Activated naive CD4-positive, alpha-beta T cell treated with anti-CD3 and anti-CD28 coated beads, Interleukin-2, amount 10 ng/mL, durations not matched to agents 7 days and 5 days (primary cell): Measurements from ENCODE around the gene A3GALT2.
"Not testable (repeated sequence)": the region's sequence is repeated elsewhere in the genome, so short reads cannot be mapped to it uniquely, and the experiment has no call there.

Experiments used
- CTCF ChIA-PET: fragments of 350-600 bp; sonication (Branson Sonifier 250); formaldehyde crosslinking; loops from one replicate; lab custom pipeline; 2021; ENCODE audit warnings: antibody characterized with exemption; lab: Charles Lee
- DNase-seq: peaks from one replicate; pipeline ENCODE4 v3.0.0-alpha.2; 2020
- H3K27ac Mint-ChIP-seq: one replicate; pipeline ENCODE4 v1.8.0; 2021; ENCODE audit warnings: mild to moderate bottlenecking, moderate library complexity, mixed read lengths
- H3K27me3 Mint-ChIP-seq: one replicate; pipeline ENCODE4 v1.8.0; 2021; ENCODE audit warnings: mild to moderate bottlenecking, mixed read lengths
- H3K36me3 Mint-ChIP-seq: one replicate; pipeline ENCODE4 v1.8.0; 2021; ENCODE audit warnings: mixed read lengths
- H3K4me1 Mint-ChIP-seq: one replicate; pipeline ENCODE4 v1.8.0; 2021; ENCODE audit warnings: mixed read lengths
- H3K4me3 Mint-ChIP-seq: one replicate; pipeline ENCODE4 v1.8.0; 2021; ENCODE audit warnings: mild to moderate bottlenecking, moderate library complexity, mixed read lengths
- H3K9me3 Mint-ChIP-seq: one replicate; pipeline ENCODE4 v1.8.0; 2021; ENCODE audit warnings: mixed read lengths

The A3GALT2 gene

DNA sequence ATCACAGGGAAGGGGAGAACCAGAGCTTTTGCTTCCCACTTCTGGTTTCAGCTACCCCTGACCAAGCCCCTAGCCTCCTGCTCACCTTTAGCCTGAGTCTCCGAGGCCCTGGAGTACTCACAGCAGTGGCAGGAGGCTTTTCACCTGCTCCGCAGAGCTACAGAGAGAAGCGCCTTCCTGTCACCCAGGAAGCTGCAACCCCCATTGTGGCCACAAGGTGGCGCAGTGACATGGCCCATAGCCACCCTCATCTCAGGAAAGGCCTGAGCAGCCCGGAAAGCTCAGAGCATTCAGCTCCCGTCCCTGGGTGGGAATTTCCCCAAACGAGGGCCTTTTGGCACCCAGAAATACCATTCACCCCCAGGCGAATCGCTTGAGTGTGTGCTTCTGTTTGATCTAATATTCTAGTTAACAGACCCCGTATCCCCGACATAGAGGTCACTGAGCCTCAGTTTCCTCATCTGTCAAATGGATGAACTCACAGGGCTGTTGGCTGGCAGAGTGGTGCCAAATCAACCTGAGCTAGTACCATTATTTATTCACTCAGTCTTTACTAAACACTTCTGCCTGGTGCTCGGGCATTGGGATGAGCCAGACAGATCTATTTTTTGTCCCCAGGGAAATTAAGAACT is 25.3 kb downstream of the A3GALT2 start:
- CTCF ChIA-PET = interaction anchor here (0.6 to 7.5 kb wide), 34 partner anchors 9 to 583 kb away, joined by 3 to 108 read pairs (median 4); partner anchors contain the start of genes A3GALT2, PHC2 and ZSCAN20
- no peak overlapping the region for H3K4me3 Mint-ChIP-seq
- peak; percentile 93 for DNase-seq
- no peaks in the 10 kb centered on the region for H3K27me3 Mint-ChIP-seq
- H3K9me3 Mint-ChIP-seq = no peaks in the 10 kb centered on the region
- H3K36me3 Mint-ChIP-seq = peaks cover 27% of the 10 kb centered on the region
- no peak overlapping the region for H3K27ac Mint-ChIP-seq
- peaks cover 13% of the 10 kb centered on the region for H3K4me1 Mint-ChIP-seq

- no peak for DNase-seq
- Mint-ChIP-seq H3K36me3 (peaks cover 25% of the 10 kb centered on the region), H3K27ac (no peak overlapping the region), H3K27me3 (no peaks in the 10 kb centered on the region), H3K4me1 (peaks cover 11% of the 10 kb centered on the region), H3K9me3 (no peaks in the 10 kb centered on the region), H3K4me3 (no peak overlapping the region)
- CTCF ChIA-PET = interaction anchor here (0.6 to 7.5 kb wide), 30 partner anchors 9 to 583 kb away, joined by 3 to 108 read pairs (median 5); partner anchors contain the start of genes A3GALT2 and ZSCAN20
Measured at GRCh38 chr1:33295023-33295422, 25.9 kb downstream of the A3GALT2 start.

- CTCF ChIA-PET = interaction anchor here (0.6 to 7.5 kb wide), 13 partner anchors 20 to 183 kb away, joined by 3 to 108 read pairs (median 5); partner anchors contain the start of genes A3GALT2 and ZSCAN20
- H3K27ac Mint-ChIP-seq = no peak overlapping the region
- peaks cover 11% of the 10 kb centered on the region for H3K4me1 Mint-ChIP-seq
- no peak overlapping the region for H3K4me3 Mint-ChIP-seq
- no peaks in the 10 kb centered on the region for H3K27me3 Mint-ChIP-seq
- peaks cover 30% of the 10 kb centered on the region for H3K36me3 Mint-ChIP-seq
- DNase-seq = no peak
- H3K9me3 Mint-ChIP-seq = no peaks in the 10 kb centered on the region
Measured at GRCh38 chr1:33294071-33295010, 26.6 kb downstream of the A3GALT2 start.

DNA sequence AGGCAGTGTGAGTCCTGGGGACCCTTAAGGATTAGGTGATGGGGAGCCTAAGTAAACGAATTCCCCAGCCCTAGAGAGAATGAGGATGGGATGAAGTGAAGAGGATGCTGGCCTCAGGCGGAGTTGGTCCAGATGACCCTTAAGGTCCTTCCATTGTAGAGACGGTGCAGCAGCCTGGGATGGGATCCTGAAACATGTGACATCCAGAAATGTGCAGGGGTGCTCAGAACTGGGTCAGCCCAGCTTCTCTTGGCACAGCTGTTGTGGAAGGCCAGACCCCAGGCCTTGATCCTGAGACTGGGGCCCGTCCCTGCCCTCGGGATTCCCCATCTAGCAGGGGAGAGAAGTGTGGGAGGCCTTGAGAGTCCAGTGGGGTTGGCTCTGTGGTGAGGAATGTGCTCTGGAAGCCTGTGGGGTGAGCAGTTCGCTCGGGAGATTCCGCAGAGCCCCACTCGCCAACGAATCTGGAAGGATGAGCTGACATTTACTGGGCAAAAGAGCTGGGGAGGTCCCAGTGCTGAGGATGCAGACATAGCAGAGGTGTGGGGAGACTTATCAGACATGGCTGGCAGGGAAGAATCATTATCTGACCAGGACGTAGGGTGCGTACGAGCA is 28.1 kb downstream of the A3GALT2 start:
- Mint-ChIP-seq H3K27ac (no peak overlapping the region), H3K4me3 (no peak overlapping the region), H3K27me3 (no peaks in the 10 kb centered on the region), H3K4me1 (peaks cover 5% of the 10 kb centered on the region), H3K9me3 (no peaks in the 10 kb centered on the region), H3K36me3 (peaks cover 32% of the 10 kb centered on the region)
- CTCF ChIA-PET = interaction anchor here (1.1 to 7.5 kb wide), 3 partner anchors 74 to 178 kb away, joined by 3 to 108 read pairs (median 101); partner anchors contain the start of gene ZSCAN20
- no peak for DNase-seq

- H3K4me3 Mint-ChIP-seq, CTCF ChIA-PET, H3K27ac Mint-ChIP-seq, H3K27me3 Mint-ChIP-seq, H3K9me3 Mint-ChIP-seq, DNase-seq, H3K4me1 Mint-ChIP-seq: not testable (repeated sequence)
- peaks cover 25% of the 10 kb centered on the region for H3K36me3 Mint-ChIP-seq
Measured at GRCh38 chr1:33290615-33291014, 30.3 kb downstream of the A3GALT2 start.

DNA sequence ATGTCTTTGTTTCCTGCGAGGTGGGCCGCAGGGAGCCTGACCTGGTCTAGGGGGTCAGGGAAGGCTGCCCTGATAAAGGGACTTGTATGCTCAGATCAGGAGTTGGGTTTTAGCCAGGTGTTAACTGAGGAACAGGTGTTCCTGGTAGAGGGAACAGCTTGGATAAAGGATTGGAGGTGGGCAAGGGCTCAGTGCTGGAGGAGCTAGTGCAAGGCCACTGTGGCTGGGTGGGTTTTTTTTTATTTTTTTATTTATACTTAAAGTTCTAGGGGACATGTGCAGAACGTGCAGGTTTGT is 31.1 kb downstream of the A3GALT2 start:
- CTCF ChIA-PET = no interaction called here
- no peaks in the 10 kb centered on the region for H3K4me1 Mint-ChIP-seq

DNA sequence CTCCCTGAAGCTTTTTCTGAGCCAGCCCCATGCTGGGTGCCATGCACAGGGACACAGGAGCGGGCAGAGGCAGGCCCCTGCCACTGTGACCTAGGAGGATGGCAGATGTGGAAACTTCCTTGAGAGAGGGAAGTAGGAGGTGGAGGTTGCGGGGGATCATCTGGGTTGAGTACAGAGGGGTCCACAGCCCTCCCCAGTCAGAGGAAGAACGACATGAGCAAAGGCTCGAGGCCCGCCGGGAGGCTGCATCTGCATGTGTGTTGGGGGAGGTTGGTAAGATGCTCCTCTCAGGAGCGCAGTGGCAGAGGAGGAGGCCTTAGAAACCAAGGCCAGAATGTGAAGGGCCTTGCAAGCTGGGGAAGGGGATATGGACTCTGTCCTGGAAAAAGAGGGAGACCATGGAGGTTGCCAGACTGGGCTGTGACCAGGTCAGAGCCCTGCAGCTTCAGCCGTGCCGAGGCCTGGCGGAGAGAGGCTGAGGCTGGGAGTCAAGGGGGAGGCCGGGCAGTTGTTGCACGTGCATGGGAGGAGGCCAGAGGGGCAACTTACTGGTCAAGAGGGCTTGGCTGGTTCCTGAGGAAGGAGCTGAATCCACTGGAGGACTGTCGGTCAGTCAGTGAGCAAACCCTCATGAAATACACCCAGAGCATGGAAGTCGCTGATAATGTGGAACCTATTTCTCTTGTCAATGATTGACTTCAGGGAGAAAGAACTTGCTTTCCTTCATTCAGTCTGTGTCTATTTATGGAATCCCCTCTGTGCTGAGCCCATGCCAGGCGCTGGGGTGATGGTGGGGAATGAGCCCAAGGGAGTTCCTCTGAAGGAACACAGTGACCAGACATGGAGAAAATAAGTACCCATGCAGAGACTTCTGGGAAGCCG is 31.7 kb downstream of the A3GALT2 start:
- DNase-seq = no peak
- no peaks in the 10 kb centered on the region for H3K27me3 Mint-ChIP-seq
- H3K4me3 Mint-ChIP-seq = no peak overlapping the region
- no peaks in the 10 kb centered on the region for H3K4me1 Mint-ChIP-seq
- H3K9me3 Mint-ChIP-seq = no peaks in the 10 kb centered on the region
- H3K27ac Mint-ChIP-seq = no peak overlapping the region
- peaks cover 20% of the 10 kb centered on the region for H3K36me3 Mint-ChIP-seq
- CTCF ChIA-PET = interaction anchor here (1.0 kb wide), 1 partner anchor 356 kb away, joined by 3 read pairs; no protein-coding TSS in a partner anchor

More for the DNA sequence above, 31.1 kb downstream of the A3GALT2 start:
- no peaks in the 10 kb centered on the region for H3K9me3 Mint-ChIP-seq
- H3K36me3 Mint-ChIP-seq = peaks cover 21% of the 10 kb centered on the region
- H3K4me3 Mint-ChIP-seq = no peak overlapping the region
- no peak overlapping the region for H3K27ac Mint-ChIP-seq
- DNase-seq = no peak
- no peaks in the 10 kb centered on the region for H3K27me3 Mint-ChIP-seq

DNA sequence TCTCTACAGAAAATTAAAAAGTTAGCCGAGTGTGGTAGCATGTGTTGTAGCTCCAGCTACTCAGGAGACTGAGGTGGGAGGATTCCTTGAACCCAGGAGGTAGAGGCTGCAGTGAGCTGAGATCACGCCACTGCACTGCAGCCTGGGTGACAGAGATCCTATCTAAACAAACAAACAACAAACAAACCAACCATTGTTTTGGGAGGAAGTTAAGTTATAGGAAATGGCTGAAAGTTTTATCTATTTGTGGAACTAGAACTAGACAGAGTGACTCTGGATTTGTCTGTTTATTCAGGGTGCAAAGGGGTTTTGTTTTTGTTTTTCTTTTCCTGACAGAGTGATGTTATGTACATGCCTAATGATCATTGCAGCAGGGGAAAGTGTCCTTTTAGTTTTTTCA is 33.6 kb downstream of the A3GALT2 start:
- H3K36me3 Mint-ChIP-seq = peaks cover 16% of the 10 kb centered on the region
- H3K4me1 Mint-ChIP-seq = no peaks in the 10 kb centered on the region
- CTCF ChIA-PET = no interaction called here
- H3K9me3 Mint-ChIP-seq = no peaks in the 10 kb centered on the region
- no peak overlapping the region for H3K27ac Mint-ChIP-seq
- H3K4me3 Mint-ChIP-seq = no peak overlapping the region
- no peak for DNase-seq
- H3K27me3 Mint-ChIP-seq = no peaks in the 10 kb centered on the region

DNA sequence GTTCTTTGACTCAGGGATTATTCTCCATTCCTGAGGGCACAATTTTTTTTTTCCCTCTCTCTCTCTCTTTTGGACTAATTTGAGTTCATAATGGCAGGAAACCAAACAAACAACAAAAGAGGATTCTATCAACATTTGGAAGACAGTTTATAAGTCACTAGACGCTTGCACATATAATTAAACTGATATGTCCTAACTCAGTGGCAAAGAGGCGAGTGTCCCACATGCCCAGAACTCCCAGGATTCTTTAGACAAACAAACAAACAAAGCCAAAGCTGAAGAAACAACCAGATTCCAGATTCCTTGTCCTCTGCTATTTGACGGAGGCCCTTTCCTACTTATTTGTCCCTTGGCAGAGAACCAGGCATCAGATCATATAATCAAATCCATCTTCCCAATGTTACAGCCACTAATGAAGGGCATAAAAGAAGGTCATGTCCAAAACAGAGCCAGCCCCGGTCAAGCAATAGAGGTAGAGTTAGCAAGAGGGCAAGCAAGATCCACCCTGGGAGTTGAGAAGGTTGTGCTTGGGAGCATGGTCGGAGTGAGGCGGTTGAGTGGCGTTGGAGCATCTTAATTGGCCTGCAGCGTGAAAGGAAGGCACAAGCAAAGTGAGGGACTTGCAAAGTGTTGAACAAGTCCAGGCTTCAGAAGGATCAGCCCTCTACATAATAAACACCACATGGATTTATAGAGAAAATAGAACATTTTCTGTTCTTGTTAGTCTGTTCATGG is 34.3 kb downstream of the A3GALT2 start:
- CTCF ChIA-PET = interaction anchor here (1.1 kb wide), 1 partner anchor 9 kb away, joined by 5 read pairs; no protein-coding TSS in a partner anchor
- Mint-ChIP-seq H3K27me3 (no peaks in the 10 kb centered on the region), H3K4me1 (no peaks in the 10 kb centered on the region), H3K9me3 (no peaks in the 10 kb centered on the region), H3K27ac (no peak overlapping the region), H3K36me3 (peaks cover 22% of the 10 kb centered on the region), H3K4me3 (no peak overlapping the region)
- no peak for DNase-seq

- Mint-ChIP-seq H3K9me3 (no peaks in the 10 kb centered on the region), H3K4me3 (no peak overlapping the region), H3K36me3 (peaks cover 19% of the 10 kb centered on the region), H3K27ac (no peak overlapping the region), H3K4me1 (no peaks in the 10 kb centered on the region), H3K27me3 (no peaks in the 10 kb centered on the region)
- CTCF ChIA-PET = no interaction called here
- no peak for DNase-seq
Measured at GRCh38 chr1:33284049-33284448, 36.8 kb downstream of the A3GALT2 start.

GRCh38 chr1:33282791-33283190 is 38.1 kb downstream of the A3GALT2 start:
- Mint-ChIP-seq H3K27me3 (no peaks in the 10 kb centered on the region), H3K9me3 (no peaks in the 10 kb centered on the region), H3K4me3 (no peak overlapping the region), H3K4me1 (no peaks in the 10 kb centered on the region), H3K36me3 (peaks cover 14% of the 10 kb centered on the region), H3K27ac (no peak overlapping the region)
- CTCF ChIA-PET = interaction anchor here (0.8 to 1.0 kb wide), 2 partner anchors 12 to 15 kb away, joined by 3 read pairs; no protein-coding TSS in a partner anchor
- DNase-seq = no peak

- Mint-ChIP-seq H3K36me3 (peaks cover 15% of the 10 kb centered on the region), H3K27ac (no peak overlapping the region), H3K4me1 (no peaks in the 10 kb centered on the region), H3K4me3 (no peak overlapping the region), H3K9me3 (no peaks in the 10 kb centered on the region), H3K27me3 (no peaks in the 10 kb centered on the region)
- no peak for DNase-seq
- CTCF ChIA-PET = interaction anchor here (1.0 kb wide), 1 partner anchor 14 kb away, joined by 3 read pairs; no protein-coding TSS in a partner anchor
Measured at GRCh38 chr1:33281554-33282303, 39.2 kb downstream of the A3GALT2 start.
